PC-3 (cell line): ENCODE data around the gene KCNG2.
"Not testable (repeated sequence)": the region's sequence is repeated elsewhere in the genome, so short reads cannot be mapped to it uniquely, and the experiment has no call there.

Experiments used
- CTCF ChIP-seq: fragments of 300-600 bp; sonication (generic); conservative IDR thresholded peaks from 2 replicates; pipeline ENCODE4 v1.5.1; 2017; ENCODE audit warnings: antibody characterized with exemption, low read depth, mild to moderate bottlenecking, low read length
- EZH2 ChIP-seq: fragments of 300-600 bp; sonication (generic); IDR thresholded peaks from one replicate; pipeline ENCODE4 v1.6.1; 2017; ENCODE audit warnings: antibody characterized with exemption, mild to moderate bottlenecking, low read length; ENCODE audit not compliant: unreplicated experiment

GRCh38 chr18:79751918-79752578, 45.7 kb upstream of the KCNG2 start:
- TF ChIP-seq CTCF, result peak; percentile 42
- not testable (repeated sequence) for TF ChIP-seq EZH2
